OCI-LY1 (cell line): ENCODE results near the gene MRPS17.

ENCODE experiments used
- H2AFZ ChIP-seq: fragments of 200-600 bp; sonication (generic), shearing (Covaris generic); 2 replicates; pipeline ENCODE4 v1.6.0; 2014; ENCODE audit warnings: antibody characterized with exemption, mild to moderate bottlenecking, low read length
- H3F3A ChIP-seq: fragments of 200-600 bp; sonication (generic), shearing (Covaris generic); 2 replicates; pipeline ENCODE4 v1.6.0; 2014; ENCODE audit warnings: mild to moderate bottlenecking, antibody characterized with exemption, low read length, moderate library complexity; ENCODE audit not compliant: insufficient read depth
- H3K27ac ChIP-seq: fragments of 200-600 bp; sonication (generic); 2 replicates; pipeline ENCODE4 v1.5.1; 2014; ENCODE audit warnings: low read length, mixed run types, mild to moderate bottlenecking, low read depth; ENCODE audit not compliant: poor library complexity, severe bottlenecking
- H3K27me3 ChIP-seq: fragments of 200-600 bp; sonication (generic); 2 replicates; pipeline ENCODE4 v1.6.0; 2014; ENCODE audit warnings: antibody characterized with exemption, mild to moderate bottlenecking, low read length, moderate library complexity; ENCODE audit not compliant: insufficient read depth
- H3K36me3 ChIP-seq: fragments of 200-600 bp; sonication (generic); 2 replicates; pipeline ENCODE4 v1.6.1; 2014; ENCODE audit warnings: mild to moderate bottlenecking, antibody characterized with exemption, low read length, moderate library complexity, mixed read lengths; ENCODE audit not compliant: insufficient read depth
- H3K4me1 ChIP-seq: fragments of 200-600 bp; sonication (generic); 2 replicates; pipeline ENCODE4 v1.5.1; 2014; ENCODE audit warnings: mild to moderate bottlenecking, low read length, moderate library complexity; ENCODE audit not compliant: insufficient read depth, severe bottlenecking
- H3K4me2 ChIP-seq: fragments of 200-600 bp; sonication (generic), shearing (Covaris generic); 2 replicates; pipeline ENCODE4 v1.6.1; 2014; ENCODE audit warnings: low read length
- H3K4me3 ChIP-seq: fragments of 200-600 bp; sonication (generic); 2 replicates; pipeline ENCODE4 v1.5.1; 2014; ENCODE audit warnings: low read length, low read depth, mild to moderate bottlenecking, mixed read lengths; ENCODE audit not compliant: poor library complexity, severe bottlenecking
- H3K79me2 ChIP-seq: fragments of 200-600 bp; shearing (Covaris generic); 2 replicates; pipeline ENCODE4 v1.6.1; 2016; ENCODE audit warnings: mixed run types, low read length, mixed read lengths; ENCODE audit not compliant: insufficient read depth
- H3K9ac ChIP-seq: fragments of 200-600 bp; sonication (generic), shearing (Covaris generic); 2 replicates; pipeline ENCODE4 v1.6.1; 2014; ENCODE audit warnings: mild to moderate bottlenecking, low read length, mixed read lengths
- H3K9me2 ChIP-seq: fragments of 200-600 bp; sonication (generic), shearing (Covaris generic); 2 replicates; pipeline ENCODE4 v1.6.1; 2014; ENCODE audit warnings: low read depth, mild to moderate bottlenecking, low read length, mixed read lengths
- H3K9me3 ChIP-seq: fragments of 200-600 bp; shearing (Covaris generic); 2 replicates; pipeline ENCODE4 v1.6.1; 2014; ENCODE audit warnings: low read length, mixed read lengths
- H4K20me1 ChIP-seq: fragments of 200-600 bp; sonication (generic), shearing (Covaris generic); 2 replicates; pipeline ENCODE4 v1.6.0; 2016; ENCODE audit warnings: mild to moderate bottlenecking, low read length; ENCODE audit not compliant: insufficient read depth
- CTCF ChIP-seq: fragments of 200-600 bp; sonication (generic), shearing (Covaris generic); IDR thresholded peaks from 2 replicates; pipeline ENCODE4 v1.5.1; 2017; ENCODE audit warnings: mild to moderate bottlenecking, antibody characterized with exemption, low read length, moderate library complexity, mixed read lengths
- EZH2 ChIP-seq: fragments of 200-600 bp; sonication (generic), shearing (Covaris generic); IDR thresholded peaks from 2 replicates; pipeline ENCODE4 v1.8.0; 2017; ENCODE audit warnings: borderline replicate concordance, mixed run types, mild to moderate bottlenecking, antibody characterized with exemption, low read length, moderate library complexity, mixed read lengths

The MRPS17 gene

DNA sequence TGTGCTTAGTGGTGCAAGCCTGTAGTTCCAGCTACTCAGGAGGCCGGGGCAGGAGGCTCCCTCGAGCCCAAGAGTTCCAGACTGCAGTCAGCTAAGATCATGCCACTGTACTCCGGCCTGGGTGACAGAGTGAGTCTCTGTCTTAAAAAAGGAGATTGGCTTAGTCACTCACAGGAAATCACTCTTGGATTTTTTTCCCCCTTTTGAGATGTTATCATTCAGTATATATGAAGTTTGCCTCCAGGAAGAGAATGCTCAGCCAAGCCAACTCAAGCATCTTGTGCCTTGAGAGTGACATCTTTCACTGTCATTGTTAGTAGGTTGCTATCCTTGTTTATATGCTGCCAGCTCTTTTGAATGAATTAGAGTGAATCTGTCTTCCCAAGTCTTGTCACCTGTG lies 40.7 kb downstream of the MRPS17 start:
- no peak overlapping the region for H3K27ac ChIP-seq
- peaks cover 10% of the 10 kb centered on the region; the same call in 1 of the 2 replicates for H3K36me3 ChIP-seq
- H3K4me2 ChIP-seq: no peak overlapping the region
- no peaks in the 10 kb centered on the region for H3K27me3 ChIP-seq
- no peaks in the 10 kb centered on the region for H3K79me2 ChIP-seq
- no peak overlapping the region for H3K4me3 ChIP-seq
- no peaks in the 10 kb centered on the region for H3K4me1 ChIP-seq
- no peaks in the 10 kb centered on the region for H3F3A ChIP-seq
- H3K9ac ChIP-seq: no peak overlapping the region
- H3K9me3 ChIP-seq: no peaks in the 10 kb centered on the region
- H2AFZ ChIP-seq: no peak overlapping the region
- TF ChIP-seq EZH2: no peak
- no peak for TF ChIP-seq CTCF
- H4K20me1 ChIP-seq: no peaks in the 10 kb centered on the region
- no peaks in the 10 kb centered on the region for H3K9me2 ChIP-seq

GRCh38 chr7:55996856-55997500 lies 45.3 kb downstream of the MRPS17 start:
- no peaks in the 10 kb centered on the region for H3K79me2 ChIP-seq
- H3K27me3 ChIP-seq: no peaks in the 10 kb centered on the region
- H4K20me1 ChIP-seq: no peaks in the 10 kb centered on the region
- no peak overlapping the region for H3K27ac ChIP-seq
- no peak overlapping the region for H3K9ac ChIP-seq
- no peaks in the 10 kb centered on the region for H3K9me2 ChIP-seq
- no peak overlapping the region for H3K4me2 ChIP-seq
- H3F3A ChIP-seq: no peaks in the 10 kb centered on the region
- no peak overlapping the region for H3K4me3 ChIP-seq
- H2AFZ ChIP-seq: no peak overlapping the region
- TF ChIP-seq EZH2: no peak
- no peak for TF ChIP-seq CTCF
- no peaks in the 10 kb centered on the region for H3K9me3 ChIP-seq
- no peaks in the 10 kb centered on the region for H3K4me1 ChIP-seq
- H3K36me3 ChIP-seq: peaks cover 20% of the 10 kb centered on the region; the same call in 1 of the 2 replicates

DNA sequence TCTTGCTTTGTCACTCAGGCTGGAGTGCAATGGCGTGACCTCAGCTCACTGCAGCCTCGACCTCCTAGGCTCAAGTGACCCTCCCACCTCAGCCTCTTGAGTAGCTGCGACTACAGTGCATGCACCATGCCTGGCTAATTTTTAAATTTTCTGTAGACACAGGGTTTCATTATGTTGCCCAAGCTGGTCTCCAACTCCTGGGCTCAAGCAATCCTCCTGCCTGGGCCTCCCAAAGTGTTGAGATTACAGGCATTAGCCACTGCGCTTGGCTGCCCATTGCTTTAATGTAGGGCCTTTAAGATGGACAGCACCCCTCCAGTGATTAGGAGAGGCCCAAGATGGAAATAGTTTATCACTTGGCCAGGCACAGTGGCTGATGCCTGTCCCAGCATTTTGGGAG lies 52.1 kb downstream of the MRPS17 start:
- Histone ChIP-seq H3K9ac (no peak overlapping the region), H3K9me3 (no peaks in the 10 kb centered on the region), H3K4me2 (no peak overlapping the region), H3K79me2 (no peaks in the 10 kb centered on the region), H2AFZ (no peak overlapping the region), H3K9me2 (no peaks in the 10 kb centered on the region), H3F3A (no peaks in the 10 kb centered on the region), H3K4me1 (peaks cover 12% of the 10 kb centered on the region), H4K20me1 (no peaks in the 10 kb centered on the region), H3K36me3 (peaks cover 7% of the 10 kb centered on the region; the same call in 1 of the 2 replicates), H3K27me3 (no peaks in the 10 kb centered on the region), H3K27ac (no peak overlapping the region), H3K4me3 (no peak overlapping the region)
- TF ChIP-seq EZH2: no peak
- TF ChIP-seq CTCF: no peak
